Subcutaneous abdominal adipose tissue (tissue), 5 donors: ENCODE measurements around the gene LIN7C.

Source experiments
- H3K27ac ChIP-seq: one replicate; pipeline ENCODE4 v1.7.0; 2013; ENCODE audit warnings: low read depth, mild to moderate bottlenecking, inconsistent platforms, low read length, moderate library complexity
- H3K27me3 ChIP-seq, 5 donors: one replicate each; pipeline ENCODE4 v1.7.0; 2013; ENCODE audit warnings: low read length in 5 of 5, inconsistent platforms in 1 of 5; ENCODE audit not compliant: control insufficient read depth in 5 of 5, insufficient read depth in 4 of 5
- H3K36me3 ChIP-seq, 5 donors: one replicate each; pipeline ENCODE4 v1.7.0; 2013; ENCODE audit warnings: low read length in 5 of 5; ENCODE audit not compliant: control insufficient read depth in 5 of 5, insufficient read depth in 5 of 5
- H3K4me1 ChIP-seq, 5 donors: one replicate each; pipeline ENCODE4 v1.7.0; 2013; ENCODE audit warnings: low read length in 5 of 5, mild to moderate bottlenecking in 3 of 5, moderate library complexity in 1 of 5; ENCODE audit not compliant: control insufficient read depth in 5 of 5, insufficient read depth in 5 of 5
- H3K4me3 ChIP-seq, 5 donors: one replicate each; pipeline ENCODE4 v1.7.0; 2013; ENCODE audit warnings: low read length in 5 of 5, low read depth in 1 of 5
- H3K9ac ChIP-seq, 5 donors: one replicate each; pipeline ENCODE4 v1.7.0; 2013; ENCODE audit warnings: low read length in 5 of 5, mild to moderate bottlenecking in 4 of 5, moderate library complexity in 3 of 5
- H3K9me3 ChIP-seq, 5 donors: one replicate each; pipeline ENCODE4 v1.7.0; 2013; ENCODE audit warnings: low read length in 5 of 5; ENCODE audit not compliant: control insufficient read depth in 5 of 5
- donor health status: healthy.
- donor health status: healthy.
- donor health status: healthy.
- donor health status: healthy.
- donor health status: healthy.

The LIN7C gene

GRCh38 chr11:27472398-27473016, 34.1 kb downstream of the LIN7C start, which contains the start of gene LGR4:
Gene LGR4 (minus strand): TSS chr11:27472790. CDS start chr11:27472302, 488 bp downstream.
- H3K9ac ChIP-seq: peak within 1 kb of the TSS; percentile 81 to 92 (median 86)
- peak within 1 kb of the TSS; percentile 79 to 89 (median 85) for H3K4me3 ChIP-seq
- peaks cover 0 to 47% (median 42%) of the 10 kb centered on the region in 5 donors for H3K4me1 ChIP-seq
- peak within 1 kb of the TSS; percentile 82 for H3K27ac ChIP-seq
- H3K27me3 ChIP-seq: no peaks in the 10 kb centered on the region
- H3K9me3 ChIP-seq: no peaks in the 10 kb centered on the region
- no peaks in the 10 kb centered on the region for H3K36me3 ChIP-seq

- Histone ChIP-seq H3K9me3 (no peaks in the 10 kb centered on the region), H3K27me3 (no peaks in the 10 kb centered on the region), H3K36me3 (no peaks in the 10 kb centered on the region), H3K4me3 (peak overlapping the region; percentile 79 to 89 (median 85)), H3K4me1 (peaks cover 0 to 47% (median 42%) of the 10 kb centered on the region in 5 donors), H3K9ac (peak overlapping the region; percentile 81 to 92 (median 86)), H3K27ac (peak overlapping the region; percentile 82)
Measured at GRCh38 chr11:27471589-27472397, 34.8 kb downstream of the LIN7C start.

GRCh38 chr11:27470826-27471588, 35.6 kb downstream of the LIN7C start:
- Histone ChIP-seq H3K9ac (peak overlapping the region; percentile 76 to 92 (median 86)), H3K36me3 (no peaks in the 10 kb centered on the region), H3K4me1 (peaks cover 0 to 47% (median 45%) of the 10 kb centered on the region in 5 donors), H3K9me3 (no peaks in the 10 kb centered on the region), H3K27me3 (no peaks in the 10 kb centered on the region), H3K4me3 (peak overlapping the region; percentile 79 to 89 (median 85)), H3K27ac (peak overlapping the region; percentile 80)

GRCh38 chr11:27470166-27470565, 36.4 kb downstream of the LIN7C start:
- Histone ChIP-seq H3K27ac (peak overlapping the region; percentile 80), H3K9ac (peak overlapping the region in 3 of 5 donors; percentile 71 to 90 (median 86)), H3K4me1 (peaks cover 0 to 52% (median 45%) of the 10 kb centered on the region in 5 donors), H3K9me3 (no peaks in the 10 kb centered on the region), H3K4me3 (peak overlapping the region in 4 of 5 donors; percentile 53 to 89 (median 86)), H3K27me3 (no peaks in the 10 kb centered on the region), H3K36me3 (no peaks in the 10 kb centered on the region)

GRCh38 chr11:27468995-27469695, 37.4 kb downstream of the LIN7C start:
- Histone ChIP-seq H3K36me3 (no peaks in the 10 kb centered on the region), H3K27ac (peak overlapping the region; percentile 80), H3K4me1 (peaks cover 0 to 57% (median 52%) of the 10 kb centered on the region in 5 donors), H3K4me3 (peak overlapping the region in 3 of 5 donors; percentile 11 to 85 (median 33)), H3K9me3 (no peaks in the 10 kb centered on the region), H3K27me3 (no peaks in the 10 kb centered on the region), H3K9ac (peak overlapping the region in 2 of 5 donors; percentile 2 to 21)

GRCh38 chr11:27468209-27468994, 38.2 kb downstream of the LIN7C start:
- Histone ChIP-seq H3K9me3 (no peaks in the 10 kb centered on the region), H3K27me3 (no peaks in the 10 kb centered on the region), H3K4me1 (peaks cover 0 to 62% (median 52%) of the 10 kb centered on the region in 5 donors), H3K9ac (peak overlapping the region in 2 of 5 donors; percentile 2 to 21), H3K27ac (peak overlapping the region; percentile 80), H3K36me3 (no peaks in the 10 kb centered on the region), H3K4me3 (no peak overlapping the region)

GRCh38 chr11:27467181-27467913, 39.2 kb downstream of the LIN7C start:
- Histone ChIP-seq H3K27me3 (no peaks in the 10 kb centered on the region), H3K4me3 (no peak overlapping the region), H3K9me3 (no peaks in the 10 kb centered on the region), H3K27ac (peak overlapping the region; percentile 80), H3K36me3 (no peaks in the 10 kb centered on the region), H3K9ac (no peak overlapping the region), H3K4me1 (peaks cover 0 to 57% (median 48%) of the 10 kb centered on the region in 5 donors)

GRCh38 chr11:27466363-27466762, 40.2 kb downstream of the LIN7C start:
- Histone ChIP-seq H3K27me3 (no peaks in the 10 kb centered on the region), H3K9me3 (no peaks in the 10 kb centered on the region), H3K4me1 (peaks cover 0 to 54% (median 43%) of the 10 kb centered on the region in 5 donors), H3K27ac (peak overlapping the region; percentile 43), H3K9ac (no peak overlapping the region), H3K36me3 (no peaks in the 10 kb centered on the region), H3K4me3 (no peak overlapping the region)
